ENCODE results near the gene ACBD6. TPM values are rescaled to one million over a fixed set of nuclear protein-coding genes. Genes with fewer than 3 reads are reported as not detected.
A peak's percentile ranks its signal among the peaks of the same experiment; 100 is the strongest.

ACBD6 gene
- total RNA-seq, 2 donors from 2014 or later, result 58.2 to 59.8 TPM

DNA sequence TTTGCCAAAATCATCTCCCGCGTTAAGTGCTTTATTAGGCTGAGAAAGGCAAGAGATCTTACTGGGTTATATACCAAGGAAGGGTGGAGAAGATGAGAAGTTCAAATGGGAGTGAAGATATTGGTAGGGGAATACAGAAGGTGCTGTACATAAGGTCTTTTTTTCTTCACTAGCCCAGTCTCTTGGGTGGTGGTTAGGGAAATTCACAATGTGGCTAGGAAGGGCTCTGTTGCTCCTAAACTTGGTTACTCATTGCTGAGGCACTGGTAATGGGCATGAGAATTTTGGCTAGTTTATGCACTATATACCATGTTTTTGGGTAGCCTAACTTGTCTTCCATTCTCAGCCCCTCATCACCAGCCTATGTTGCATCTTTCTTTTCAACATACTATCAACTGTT lies 221.8 kb downstream of the ACBD6 start:
- Mint-ChIP-seq H3K36me3 (ENCODE audit: insufficient read depth in 2 of 2) (peaks cover 2 to 5% of the 10 kb centered on the region in 2 donors), H3K27ac (no peak overlapping the region), H3K4me3 (no peak overlapping the region), H3K4me1 (ENCODE audit: low read depth) (no peaks in the 10 kb centered on the region), H3K27me3 (ENCODE audit: low read depth) (no peaks in the 10 kb centered on the region), H3K9me3 (no peaks in the 10 kb centered on the region)
- no peak for ATAC-seq (replicated peaks in 1 of 2)
- DNase-seq, result no peak

- H3K4me3 Mint-ChIP-seq, result no peak overlapping the region
- no peaks in the 10 kb centered on the region for H3K4me1 Mint-ChIP-seq (ENCODE audit: low read depth)
- ATAC-seq (replicated peaks in 1 of 2) (no peak), DNase-seq (no peak)
- H3K36me3 Mint-ChIP-seq (ENCODE audit: insufficient read depth in 2 of 2), result peaks cover 0 to 6% of the 10 kb centered on the region in 2 donors
- H3K27ac Mint-ChIP-seq, result no peak overlapping the region
- no peaks in the 10 kb centered on the region for H3K27me3 Mint-ChIP-seq (ENCODE audit: low read depth)
- no peaks in the 10 kb centered on the region for H3K9me3 Mint-ChIP-seq
Observed at GRCh38 chr1:180279651-180280050, 222.7 kb downstream of the ACBD6 start.

GRCh38 chr1:180278596-180279395 lies 223.6 kb downstream of the ACBD6 start:
- H3K27ac Mint-ChIP-seq, result no peak overlapping the region
- H3K36me3 Mint-ChIP-seq (ENCODE audit: insufficient read depth in 2 of 2), result peaks cover 0 to 6% of the 10 kb centered on the region in 2 donors
- H3K4me3 Mint-ChIP-seq, result no peak overlapping the region
- DNase-seq (no peak), ATAC-seq (replicated peaks in 1 of 2) (no peak)
- no peaks in the 10 kb centered on the region for H3K27me3 Mint-ChIP-seq (ENCODE audit: low read depth)
- H3K9me3 Mint-ChIP-seq, result no peaks in the 10 kb centered on the region
- H3K4me1 Mint-ChIP-seq (ENCODE audit: low read depth), result no peaks in the 10 kb centered on the region

- DNase-seq (no peak), ATAC-seq (replicated peaks in 1 of 2) (no peak)
- H3K4me1 Mint-ChIP-seq (ENCODE audit: low read depth), result no peaks in the 10 kb centered on the region
Observed at GRCh38 chr1:180278194-180278515, 224.2 kb downstream of the ACBD6 start.

DNA sequence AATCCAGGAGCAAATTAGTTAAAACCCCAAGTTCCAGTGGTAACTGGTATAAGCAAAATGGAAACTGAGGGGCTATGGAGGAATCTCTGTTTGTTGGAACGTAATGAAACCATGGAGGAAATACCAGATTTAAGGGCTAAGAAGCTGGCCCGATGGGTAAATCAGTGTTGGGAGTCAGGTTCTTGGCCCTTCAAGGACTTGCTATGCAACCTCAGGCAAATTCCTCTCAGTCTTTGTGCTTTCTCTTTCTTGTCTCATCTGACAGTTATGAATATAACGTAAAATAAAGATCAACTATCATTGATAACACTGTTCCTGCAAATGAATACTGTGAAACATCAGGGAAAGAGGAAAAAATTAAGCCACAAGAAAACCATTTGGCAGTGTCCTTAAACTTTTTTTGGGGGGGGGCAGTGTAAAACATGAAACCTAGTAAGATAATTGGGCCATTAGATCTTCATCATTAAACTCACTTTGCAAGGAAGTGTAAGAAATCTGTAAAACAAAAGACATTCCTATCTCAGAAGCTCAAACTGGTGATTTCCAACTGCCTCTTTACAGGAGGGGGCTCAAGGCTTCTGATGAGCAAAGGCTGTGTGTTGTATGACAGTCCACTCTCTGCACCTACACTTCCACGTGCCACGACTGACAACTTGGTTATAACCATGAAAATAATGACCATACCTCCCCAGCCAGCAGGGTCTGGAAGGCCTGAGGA lies 224.7 kb downstream of the ACBD6 start:
- Mint-ChIP-seq H3K36me3 (ENCODE audit: insufficient read depth in 2 of 2) (peaks cover 0 to 6% of the 10 kb centered on the region in 2 donors), H3K4me1 (ENCODE audit: low read depth) (no peaks in the 10 kb centered on the region), H3K9me3 (no peaks in the 10 kb centered on the region), H3K27me3 (ENCODE audit: low read depth) (no peaks in the 10 kb centered on the region), H3K27ac (no peak overlapping the region), H3K4me3 (no peak overlapping the region)
- ATAC-seq (replicated peaks in 1 of 2) (no peak), DNase-seq (no peak)

More at GRCh38 chr1:180278194-180278515, 224.2 kb downstream of the ACBD6 start:
- H3K27ac Mint-ChIP-seq, result no peak overlapping the region
- no peaks in the 10 kb centered on the region for H3K27me3 Mint-ChIP-seq (ENCODE audit: low read depth)
- H3K36me3 Mint-ChIP-seq (ENCODE audit: insufficient read depth in 2 of 2), result peaks cover 0 to 6% of the 10 kb centered on the region in 2 donors
- no peaks in the 10 kb centered on the region for H3K9me3 Mint-ChIP-seq
- H3K4me3 Mint-ChIP-seq, result no peak overlapping the region

DNA sequence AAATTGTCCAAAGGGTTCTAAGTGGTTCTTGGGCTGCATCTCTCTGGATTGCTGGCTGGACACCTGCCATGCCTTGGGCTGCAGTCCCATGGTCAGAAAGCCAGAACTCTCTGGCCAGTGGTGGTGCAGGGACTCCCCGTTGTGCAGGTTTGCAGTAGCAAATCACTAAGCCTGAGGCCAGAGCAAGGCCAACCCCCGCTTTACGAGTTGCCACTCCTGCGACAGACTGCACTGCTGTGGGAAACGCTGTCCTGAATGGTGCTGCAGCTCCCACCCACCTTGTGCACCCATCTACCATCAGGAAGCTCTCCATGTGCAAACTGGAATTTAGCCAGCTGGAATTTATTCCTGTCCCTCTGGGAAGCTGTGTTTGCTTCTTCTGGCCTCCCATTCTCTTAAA lies 226.7 kb downstream of the ACBD6 start:
- H3K9me3 Mint-ChIP-seq, result no peaks in the 10 kb centered on the region
- H3K4me1 Mint-ChIP-seq (ENCODE audit: low read depth), result no peaks in the 10 kb centered on the region
- H3K27ac Mint-ChIP-seq, result no peak overlapping the region
- no peak overlapping the region for H3K4me3 Mint-ChIP-seq
- H3K36me3 Mint-ChIP-seq (ENCODE audit: insufficient read depth in 2 of 2), result peaks cover 0 to 6% of the 10 kb centered on the region in 2 donors
- no peaks in the 10 kb centered on the region for H3K27me3 Mint-ChIP-seq (ENCODE audit: low read depth)
- ATAC-seq (replicated peaks in 1 of 2) (no peak), DNase-seq (no peak)

GRCh38 chr1:180274221-180274620 lies 228.2 kb downstream of the ACBD6 start:
- DNase-seq (no peak), ATAC-seq (replicated peaks in 1 of 2) (no peak)
- H3K36me3 Mint-ChIP-seq (ENCODE audit: insufficient read depth in 2 of 2), result peaks cover 0 to 2% of the 10 kb centered on the region in 2 donors
- no peak overlapping the region for H3K4me3 Mint-ChIP-seq
- no peaks in the 10 kb centered on the region for H3K9me3 Mint-ChIP-seq
- H3K4me1 Mint-ChIP-seq (ENCODE audit: low read depth), result no peaks in the 10 kb centered on the region
- H3K27ac Mint-ChIP-seq, result no peak overlapping the region
- no peaks in the 10 kb centered on the region for H3K27me3 Mint-ChIP-seq (ENCODE audit: low read depth)

DNA sequence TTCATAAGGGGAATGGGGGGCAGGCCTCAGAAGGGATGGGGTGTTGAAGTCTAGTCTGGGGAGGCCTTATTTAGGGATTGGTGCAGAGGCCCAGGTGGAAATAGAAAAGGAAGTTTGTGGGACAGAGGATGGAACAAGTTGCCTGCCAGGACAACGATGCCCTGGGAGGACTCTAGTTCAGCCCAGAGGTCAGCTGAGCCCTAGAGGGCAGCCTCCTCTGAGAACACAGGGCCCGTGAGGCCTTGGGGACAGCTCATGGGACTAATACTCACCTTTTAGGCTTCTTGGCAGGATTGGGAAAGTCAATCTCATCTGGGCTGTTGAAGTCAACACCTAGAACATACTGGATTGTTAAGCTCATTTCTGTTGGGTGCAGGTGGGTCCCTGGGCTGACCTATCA lies 229.3 kb downstream of the ACBD6 start:
- Mint-ChIP-seq H3K4me3 (no peak overlapping the region), H3K27ac (no peak overlapping the region), H3K4me1 (ENCODE audit: low read depth) (no peaks in the 10 kb centered on the region), H3K9me3 (no peaks in the 10 kb centered on the region), H3K36me3 (ENCODE audit: insufficient read depth in 2 of 2) (peaks cover 0 to 2% of the 10 kb centered on the region in 2 donors), H3K27me3 (ENCODE audit: low read depth) (no peaks in the 10 kb centered on the region)
- DNase-seq (no peak), ATAC-seq (replicated peaks in 1 of 2) (no peak)

DNA sequence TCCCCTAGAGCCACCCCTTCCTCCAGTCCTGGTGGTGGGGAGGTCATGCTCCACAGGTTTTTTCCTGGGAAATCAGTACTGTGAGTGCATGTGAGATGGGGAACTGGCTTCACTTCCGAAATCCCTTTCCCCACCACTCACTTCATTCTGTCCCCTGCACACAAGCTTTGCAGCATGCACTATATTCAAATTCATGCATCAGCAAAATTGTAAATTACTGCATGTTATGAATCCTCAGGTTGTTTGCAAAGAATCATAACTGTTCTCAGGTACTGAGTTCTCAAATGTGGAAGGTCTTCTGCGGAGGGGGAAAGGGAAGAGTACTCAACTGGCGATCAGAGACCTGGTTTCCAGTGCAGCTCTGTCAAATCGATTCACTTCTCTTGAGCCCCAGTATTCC lies 230.0 kb downstream of the ACBD6 start:
- ATAC-seq (replicated peaks in 1 of 2) (no peak), DNase-seq (no peak)
- Mint-ChIP-seq H3K9me3 (no peaks in the 10 kb centered on the region), H3K4me3 (no peak overlapping the region), H3K27me3 (ENCODE audit: low read depth) (no peaks in the 10 kb centered on the region), H3K36me3 (ENCODE audit: insufficient read depth in 2 of 2) (peaks cover 0 to 2% of the 10 kb centered on the region in 2 donors), H3K4me1 (ENCODE audit: low read depth) (no peaks in the 10 kb centered on the region), H3K27ac (no peak overlapping the region)

DNA sequence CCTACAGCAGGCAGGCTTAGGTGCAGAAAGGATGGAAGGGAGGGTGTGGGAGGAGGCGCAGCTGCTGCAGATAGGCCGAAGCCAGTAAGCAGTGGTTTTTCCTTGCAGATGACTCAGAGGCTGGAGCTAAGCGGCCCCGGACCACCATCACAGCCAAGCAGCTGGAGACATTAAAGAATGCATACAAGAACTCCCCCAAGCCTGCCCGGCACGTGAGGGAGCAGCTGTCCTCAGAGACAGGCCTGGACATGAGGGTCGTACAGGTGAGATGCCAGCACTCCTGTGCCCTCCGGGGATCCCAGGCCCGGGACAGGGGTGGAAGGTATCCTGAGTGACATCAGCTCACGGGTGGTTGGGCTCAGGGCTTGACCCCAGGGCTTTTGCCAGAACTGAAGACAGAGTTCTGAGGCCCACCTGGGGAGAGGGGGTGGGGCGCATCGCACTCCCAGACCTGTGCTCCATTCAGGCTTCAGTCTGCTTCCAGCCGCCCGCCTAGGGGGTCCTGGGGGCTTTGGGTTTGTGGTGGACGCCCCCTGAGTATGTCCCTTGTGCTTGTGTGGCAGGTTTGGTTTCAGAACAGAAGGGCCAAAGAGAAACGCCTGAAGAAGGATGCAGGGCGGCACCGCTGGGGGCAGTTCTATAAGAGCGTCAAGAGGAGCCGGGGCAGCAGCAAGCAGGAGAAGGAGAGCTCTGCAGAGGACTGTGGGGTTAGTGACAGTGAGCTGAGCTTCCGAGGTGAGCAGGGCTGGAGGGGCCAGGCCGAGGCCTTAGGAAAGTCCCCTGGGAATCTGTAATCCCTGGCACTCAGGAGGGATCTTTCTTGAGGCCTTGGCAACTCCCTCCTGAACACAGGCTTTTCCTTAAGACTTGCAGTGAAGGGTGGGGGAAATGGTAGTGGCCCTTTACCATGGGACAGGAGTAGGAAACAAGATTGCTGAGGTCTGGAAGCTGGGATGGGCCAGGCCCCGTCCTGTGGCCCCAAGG lies 230.8 kb downstream of the ACBD6 start:
- no peak overlapping the region for H3K4me3 Mint-ChIP-seq
- DNase-seq, result no peak
- no peak for ATAC-seq (replicated peaks in 1 of 2)
- no peaks in the 10 kb centered on the region for H3K27me3 Mint-ChIP-seq (ENCODE audit: low read depth)
- no peaks in the 10 kb centered on the region for H3K4me1 Mint-ChIP-seq (ENCODE audit: low read depth)
- peaks cover 0 to 2% of the 10 kb centered on the region in 2 donors for H3K36me3 Mint-ChIP-seq (ENCODE audit: insufficient read depth in 2 of 2)
- H3K9me3 Mint-ChIP-seq, result no peaks in the 10 kb centered on the region
- no peak overlapping the region for H3K27ac Mint-ChIP-seq

DNA sequence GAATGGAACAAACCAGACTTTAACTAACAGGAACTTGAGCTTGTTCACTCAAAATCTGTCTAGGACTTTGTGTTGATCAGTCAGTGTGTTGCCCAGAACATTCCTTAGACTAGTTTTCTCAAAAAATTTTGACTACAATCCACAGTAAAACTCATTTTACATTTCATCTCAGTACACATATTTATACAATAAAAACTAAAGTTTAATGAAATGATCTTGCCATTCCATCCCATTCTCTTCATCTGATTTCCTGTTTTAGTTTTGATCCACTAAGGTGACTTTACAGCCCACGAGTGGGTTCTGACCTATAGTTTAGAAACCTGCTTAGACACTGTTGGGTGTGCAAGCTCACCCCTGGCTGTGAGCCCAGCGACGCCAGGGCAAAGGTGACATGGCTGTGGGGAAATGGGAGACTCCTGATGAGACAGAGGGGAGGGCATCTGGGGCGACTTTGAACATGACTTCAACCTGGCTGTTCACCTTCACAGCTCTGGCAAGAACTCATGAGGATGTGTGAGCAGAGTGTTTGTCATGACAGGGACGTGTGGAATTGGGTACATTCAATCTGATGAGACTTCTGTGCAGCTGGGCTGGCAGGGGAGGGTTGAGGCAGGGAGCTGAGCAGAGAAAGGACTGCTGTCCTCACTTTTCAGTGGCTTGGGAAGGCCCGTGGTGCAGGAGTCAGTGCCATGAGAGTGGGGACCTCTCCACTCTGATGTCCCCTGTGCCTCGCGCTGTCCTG lies 231.7 kb downstream of the ACBD6 start:
- ATAC-seq (replicated peaks in 1 of 2) (no peak), DNase-seq (no peak)
- no peaks in the 10 kb centered on the region for H3K9me3 Mint-ChIP-seq
- no peak overlapping the region for H3K4me3 Mint-ChIP-seq
- no peaks in the 10 kb centered on the region for H3K4me1 Mint-ChIP-seq (ENCODE audit: low read depth)
- H3K27me3 Mint-ChIP-seq (ENCODE audit: low read depth), result no peaks in the 10 kb centered on the region
- peaks cover 0 to 2% of the 10 kb centered on the region in 2 donors for H3K36me3 Mint-ChIP-seq (ENCODE audit: insufficient read depth in 2 of 2)
- H3K27ac Mint-ChIP-seq, result no peak overlapping the region

DNA sequence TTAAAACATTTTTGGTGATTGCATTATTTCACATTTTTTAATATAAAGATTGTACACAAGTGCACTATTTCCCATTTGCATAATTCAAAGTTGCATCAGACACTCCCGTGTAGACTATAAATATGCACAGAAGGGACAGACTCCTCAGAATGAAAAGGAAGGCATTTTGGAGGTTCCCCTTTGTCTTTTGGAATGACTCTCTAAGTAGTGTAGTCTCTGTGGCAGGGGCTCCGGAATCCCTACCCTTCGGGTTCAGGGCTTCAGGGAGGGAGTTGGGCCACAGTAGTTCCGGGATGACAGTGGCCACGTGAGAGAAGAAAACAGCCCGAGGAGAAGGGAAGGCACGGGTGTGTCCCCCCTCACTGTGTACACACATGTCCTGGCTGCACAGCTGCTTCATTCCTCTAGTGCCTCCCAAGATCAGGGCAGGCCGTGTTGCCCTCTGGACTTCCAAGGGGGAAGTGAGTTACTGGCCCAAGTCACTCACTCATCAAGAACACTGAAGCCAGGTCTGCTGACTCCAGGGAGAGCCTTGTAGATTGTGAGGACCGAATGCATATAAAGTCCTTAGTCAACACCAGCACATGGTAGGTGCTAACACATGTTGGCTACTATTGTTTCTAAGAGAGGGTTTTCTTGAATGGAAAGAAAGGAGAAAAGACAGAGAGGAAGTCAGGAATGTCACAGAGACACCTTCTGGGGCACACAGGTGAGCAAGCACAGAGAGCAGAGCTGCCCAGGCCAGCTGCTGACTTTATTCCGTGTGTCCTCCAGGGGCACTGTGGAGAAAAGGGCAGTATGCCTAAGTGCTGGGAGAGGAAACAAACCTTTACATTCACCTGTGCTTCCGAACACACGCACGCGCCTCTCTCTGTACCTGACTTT lies 232.5 kb downstream of the ACBD6 start:
- no peaks in the 10 kb centered on the region for H3K9me3 Mint-ChIP-seq
- H3K4me3 Mint-ChIP-seq, result no peak overlapping the region
- ATAC-seq (replicated peaks in 1 of 2) (no peak), DNase-seq (no peak)
- no peaks in the 10 kb centered on the region for H3K27me3 Mint-ChIP-seq (ENCODE audit: low read depth)
- peaks cover 0 to 1% of the 10 kb centered on the region in 2 donors for H3K36me3 Mint-ChIP-seq (ENCODE audit: insufficient read depth in 2 of 2)
- H3K27ac Mint-ChIP-seq, result peak overlapping the region; percentile 55
- no peaks in the 10 kb centered on the region for H3K4me1 Mint-ChIP-seq (ENCODE audit: low read depth)

All from activated T-cell treated with anti-CD3 and anti-CD28 coated beads, Interleukin-2, amount 50 U/mL, for 72 hours (primary cell).